GM11168 (cell line): ENCODE results near the gene GABARAPL1.

Experiments
- in situ Hi-C: fragments of 300-500 bp; cut with MboI; formaldehyde crosslinking; loops from one replicate; pipeline ENCODE4 v1.12.0; 2022; ENCODE audit warnings: low sequenced_read_pairs; ENCODE audit not compliant: unreplicated experiment

Gene GABARAPL1

DNA sequence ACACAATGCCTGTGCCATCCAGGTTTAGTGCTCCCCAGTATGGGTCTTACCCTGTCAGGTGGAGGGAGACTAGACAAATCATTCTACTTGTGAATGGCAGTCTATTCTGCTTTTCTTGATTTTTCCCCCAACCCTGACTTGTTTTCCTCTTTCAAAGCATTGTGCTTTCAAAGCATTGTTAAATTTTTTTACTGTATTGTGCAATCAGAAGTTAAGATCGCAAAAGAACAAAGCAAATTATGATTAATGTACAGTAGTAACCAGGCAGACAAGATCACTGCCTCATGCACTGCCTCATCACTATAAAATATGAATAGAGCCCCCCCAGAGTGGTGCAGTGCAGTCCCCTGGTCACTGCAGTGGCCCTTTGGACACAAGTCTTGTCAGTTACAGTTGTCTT, 14.1 kb downstream of the GABARAPL1 start:
- in situ Hi-C loops, result no loop called here

DNA sequence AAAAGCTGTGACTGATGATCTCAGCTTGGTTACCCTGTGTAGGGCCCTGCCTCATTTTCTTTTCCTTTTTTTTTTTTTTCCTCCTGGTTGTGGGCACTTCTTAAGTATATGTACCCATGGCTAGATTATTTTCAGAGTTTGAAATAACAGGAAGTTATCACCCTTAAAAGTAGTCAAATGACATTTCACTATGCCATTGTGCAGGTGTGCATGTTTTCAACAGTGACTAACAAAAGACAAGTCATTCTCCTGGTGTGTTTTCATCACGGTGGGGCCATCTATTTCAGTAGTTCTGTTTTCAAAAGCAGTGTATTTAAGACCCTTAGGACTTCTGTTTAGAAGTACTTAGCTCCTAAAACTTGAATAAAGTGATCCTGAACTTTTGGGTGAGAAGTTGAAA, 15.0 kb downstream of the GABARAPL1 start:
- in situ Hi-C loops, result no loop called here

DNA sequence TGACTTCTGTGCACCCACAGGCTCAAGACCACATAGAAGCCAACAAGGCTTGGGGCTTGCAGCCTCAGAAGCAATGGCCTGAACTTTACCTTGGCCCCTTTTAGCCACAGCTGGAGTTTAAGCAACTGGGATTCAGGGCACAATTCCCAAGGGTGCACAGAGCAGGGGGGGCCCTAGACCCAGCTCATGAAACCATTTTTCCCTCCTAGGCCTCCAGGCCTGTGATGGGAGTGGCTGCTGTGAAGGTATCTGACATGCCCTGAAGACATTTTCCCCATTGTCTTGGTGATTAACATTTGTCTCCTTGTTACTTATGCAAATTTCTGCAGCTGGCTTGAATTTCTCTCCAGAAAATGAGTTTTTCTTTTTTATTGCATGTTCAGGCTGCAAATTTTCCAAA, 21.9 kb downstream of the GABARAPL1 start:
- in situ Hi-C loops, result no loop called here

DNA sequence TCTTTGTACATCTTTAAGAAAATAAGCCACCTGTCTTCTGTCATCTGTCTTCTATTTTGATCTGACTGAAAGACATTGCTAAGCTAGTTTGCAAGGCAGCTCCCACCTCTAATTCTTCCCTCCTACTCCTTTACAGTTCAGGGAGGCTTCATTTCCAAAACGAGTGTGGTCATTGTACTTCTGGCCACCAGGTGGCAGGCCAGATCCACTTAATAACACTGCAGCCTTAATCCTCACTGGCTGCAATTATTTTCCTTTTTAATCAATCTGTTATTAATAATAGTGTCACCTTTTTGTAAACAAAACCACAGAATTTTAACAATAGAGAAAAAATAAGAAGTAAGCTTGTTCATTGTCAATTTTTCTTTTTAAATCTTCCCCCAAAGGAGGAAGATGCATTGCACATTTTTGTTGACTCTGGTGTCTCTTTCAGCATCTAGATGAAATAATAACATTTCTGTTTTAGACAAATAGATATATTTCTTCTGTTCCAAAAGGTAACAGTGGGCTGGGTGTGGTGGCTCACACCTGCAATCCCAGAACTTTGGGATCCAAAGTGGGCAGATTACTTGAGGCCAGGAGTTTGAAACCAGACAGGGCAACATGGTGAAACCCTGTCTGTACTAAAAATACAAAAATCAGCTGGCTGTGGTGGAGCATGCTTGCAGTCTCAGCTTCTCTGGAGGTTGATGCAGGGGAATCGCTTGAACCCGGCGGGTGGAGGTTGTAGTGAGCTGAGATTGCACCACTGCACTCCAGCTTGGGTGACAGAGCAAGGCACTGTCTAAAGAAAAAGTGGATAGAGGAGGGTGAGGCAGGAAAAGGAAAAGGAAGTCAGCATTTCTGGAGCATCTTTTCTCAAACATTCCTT, 23.3 kb downstream of the GABARAPL1 start:
- in situ Hi-C loops, result loop anchor here (5.0 kb wide), 1 partner anchor 326 kb away; no protein-coding TSS in a partner anchor

DNA sequence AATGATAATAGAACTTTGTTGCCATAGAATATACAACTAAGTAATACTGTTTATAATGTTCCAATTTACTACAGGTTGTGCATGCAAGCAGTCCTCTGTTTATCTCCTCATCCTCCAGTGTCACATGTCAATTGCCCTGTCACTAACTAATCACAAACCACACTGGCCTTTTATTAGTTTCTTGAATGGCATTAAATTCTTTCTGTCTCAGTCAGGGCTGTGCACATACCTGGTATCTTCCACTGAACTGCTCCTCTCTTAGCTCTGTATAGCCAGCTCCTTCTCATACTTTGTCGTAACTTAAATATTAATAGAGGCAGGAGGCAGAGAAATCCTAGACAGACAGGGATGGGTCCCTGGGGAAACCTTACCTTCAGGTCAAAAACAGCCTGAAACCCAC, 24.0 kb downstream of the GABARAPL1 start:
- in situ Hi-C loops, result loop anchor here (5.0 kb wide), 1 partner anchor 326 kb away; no protein-coding TSS in a partner anchor

DNA sequence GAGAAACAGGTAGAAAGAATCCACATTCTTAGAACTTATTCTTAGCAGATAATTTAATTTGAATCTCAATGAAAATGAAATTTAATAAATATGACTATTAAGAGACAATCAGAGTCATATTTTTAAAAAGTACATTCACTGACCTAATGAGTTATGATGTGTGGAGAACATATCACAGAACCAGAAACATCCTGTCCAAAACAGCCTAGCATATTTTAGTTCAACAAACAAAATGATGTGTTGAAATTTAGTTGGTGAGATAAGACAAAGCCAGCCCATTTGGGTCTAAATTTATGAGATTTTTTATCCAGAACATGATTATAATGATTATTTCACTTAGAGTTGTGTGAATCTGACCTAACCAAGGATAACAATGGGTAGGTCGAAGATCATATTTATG, 25.8 kb downstream of the GABARAPL1 start:
- in situ Hi-C loops, result loop anchor here (5.0 kb wide), 1 partner anchor 324 kb away; no protein-coding TSS in a partner anchor

DNA sequence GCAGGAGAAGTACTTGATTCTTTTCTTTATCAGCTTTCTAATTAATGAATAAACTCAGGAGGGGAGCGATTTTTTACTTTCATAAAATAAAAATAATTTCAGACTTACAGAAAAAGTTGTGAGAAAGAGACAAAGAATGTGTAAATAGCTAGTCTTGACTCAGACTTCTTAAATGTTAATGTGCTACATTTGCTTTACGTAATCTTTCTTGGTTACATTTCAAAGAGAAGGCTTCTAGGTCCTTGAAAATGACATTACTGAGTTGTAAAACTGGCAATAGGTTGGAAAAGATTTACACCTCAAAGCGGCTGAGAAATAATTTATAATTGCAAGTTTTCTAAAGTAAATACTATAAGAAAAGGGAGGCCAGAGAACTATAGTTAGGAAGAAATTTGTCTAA, 28.6 kb downstream of the GABARAPL1 start:
- in situ Hi-C loops, result no loop called here

DNA sequence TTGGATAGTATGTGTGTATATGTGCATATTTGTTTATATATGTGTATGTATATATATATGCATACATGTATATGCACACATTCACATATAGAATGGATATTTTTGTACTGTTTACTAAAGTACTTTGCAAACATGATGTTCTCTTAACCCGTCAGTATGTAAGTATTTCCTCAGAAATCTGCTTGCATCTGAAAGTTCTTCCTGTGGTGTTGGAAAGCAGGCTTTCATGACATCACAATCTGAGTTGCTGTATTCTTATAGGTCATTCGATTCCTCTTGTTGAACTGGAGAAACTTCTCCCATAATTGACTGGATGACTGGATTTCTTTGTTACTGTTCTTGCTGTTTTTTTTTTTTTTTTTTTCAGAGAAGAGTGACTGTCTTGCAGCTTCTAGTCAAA, 29.1 kb downstream of the GABARAPL1 start:
- in situ Hi-C loops, result no loop called here

DNA sequence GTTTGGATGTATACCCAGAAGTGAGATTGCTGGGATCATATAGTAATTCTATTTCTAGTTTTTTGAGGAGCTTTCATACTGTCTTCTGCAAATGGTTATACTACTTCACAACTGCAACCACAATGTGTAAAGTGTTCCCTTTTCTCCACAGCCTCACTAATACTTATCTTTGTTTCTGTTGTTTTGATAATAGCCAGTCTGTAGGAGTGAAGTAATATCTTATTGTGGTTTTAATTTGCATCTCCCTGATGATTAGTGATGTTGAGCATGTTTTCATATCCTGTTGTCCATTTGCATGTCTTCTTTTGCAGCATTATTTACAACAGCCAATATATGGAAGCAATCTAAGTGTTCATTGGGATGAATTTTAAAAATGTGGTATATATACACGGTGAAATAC, 29.9 kb downstream of the GABARAPL1 start:
- in situ Hi-C loops, result no loop called here

DNA sequence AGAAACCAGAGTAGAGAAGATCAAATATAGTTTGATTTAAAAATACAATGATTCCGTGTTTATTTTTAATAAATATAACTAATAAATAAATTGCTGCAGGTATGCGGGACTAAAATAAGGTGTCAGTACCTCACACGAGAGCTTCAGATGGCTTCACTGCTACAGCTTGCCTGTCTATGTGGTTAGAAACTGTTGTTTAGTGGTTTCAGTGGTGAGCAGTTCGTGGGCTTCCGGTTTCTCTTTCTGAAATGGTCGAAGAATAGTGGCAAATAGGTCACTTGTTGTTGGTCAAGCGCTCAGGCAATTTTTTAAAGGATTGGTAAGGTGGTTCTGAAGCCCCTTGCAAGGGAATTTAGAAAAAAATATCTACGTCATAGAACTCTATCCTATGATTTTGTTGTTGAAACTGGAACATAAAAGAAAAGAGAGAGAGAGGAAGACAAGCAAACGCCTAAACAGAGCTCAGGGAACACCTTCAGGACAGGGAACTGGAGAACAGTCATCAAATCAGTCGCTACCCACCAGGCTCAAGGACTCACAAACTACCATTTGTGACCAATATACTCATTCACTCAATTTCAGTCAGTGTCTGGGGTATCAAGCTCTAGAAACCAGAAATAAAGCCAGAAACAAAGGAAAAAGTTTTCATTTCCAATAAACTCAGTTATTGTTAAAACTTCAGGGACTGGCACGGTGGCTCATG, 31.3 kb downstream of the GABARAPL1 start:
- in situ Hi-C loops, result no loop called here

DNA sequence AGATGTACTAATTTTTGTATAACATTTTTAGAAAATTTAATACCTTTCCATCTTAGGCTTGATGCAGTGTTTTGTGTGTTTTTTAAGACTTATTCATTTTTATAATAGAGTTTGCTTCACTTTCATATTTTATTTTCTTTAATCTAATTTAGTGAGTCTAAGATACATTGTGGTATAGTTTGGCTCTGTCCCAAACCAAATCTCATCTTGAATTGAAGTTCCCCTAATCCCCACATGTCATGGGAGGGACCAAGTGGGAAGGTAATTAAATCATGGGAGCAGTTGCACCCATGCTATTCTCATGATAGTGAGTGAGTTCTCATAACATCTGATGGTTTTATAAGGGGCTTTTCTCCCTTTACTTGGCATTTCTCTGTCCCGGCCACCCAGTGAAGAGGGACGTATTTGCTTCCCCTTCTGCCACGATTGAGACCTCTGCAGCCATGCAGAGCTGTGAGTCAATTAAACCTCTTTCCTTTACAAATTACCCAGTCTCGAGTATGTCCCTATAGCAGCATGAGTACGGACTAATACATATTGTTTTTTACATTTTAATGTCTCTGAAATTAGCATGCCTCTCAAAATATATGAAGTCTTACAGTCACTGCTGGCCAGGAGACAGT, 34.9 kb downstream of the GABARAPL1 start:
- in situ Hi-C loops, result no loop called here

DNA sequence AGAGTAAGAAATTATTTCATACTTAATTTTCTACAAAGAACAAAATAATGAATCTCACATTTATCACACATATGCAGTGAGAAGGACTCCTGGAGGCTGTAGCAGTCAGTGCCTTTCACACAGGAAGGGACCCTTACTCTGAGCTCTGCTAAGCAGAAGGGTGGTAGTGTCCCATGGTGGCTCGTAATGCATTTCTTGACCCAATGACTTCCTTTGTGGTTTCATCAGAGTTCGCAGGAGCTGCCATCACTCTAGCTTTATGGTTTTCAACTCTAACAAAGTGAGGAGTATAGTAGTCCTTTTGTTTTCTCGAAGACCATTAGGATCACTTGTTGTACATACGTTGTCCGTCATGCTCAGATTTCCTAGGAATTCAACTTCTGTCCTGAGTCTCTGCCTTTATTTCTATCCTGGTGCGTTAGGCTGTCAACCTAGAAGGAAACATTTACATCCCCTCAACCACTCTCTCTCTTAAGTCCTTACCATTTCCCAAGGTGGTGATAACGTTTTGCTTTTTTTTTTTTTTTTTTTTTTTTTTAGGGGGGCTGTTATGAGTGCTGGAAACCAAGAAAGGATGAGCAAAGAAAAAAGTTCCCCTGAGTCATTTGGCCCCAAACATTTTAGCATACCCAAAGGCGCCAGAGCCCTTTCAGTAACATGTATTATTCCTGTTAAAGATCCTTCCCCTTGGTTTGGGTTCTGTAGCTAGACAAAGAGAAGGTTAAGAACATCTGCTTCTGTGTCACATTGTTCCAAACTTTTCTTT, 37.2 kb downstream of the GABARAPL1 start:
- in situ Hi-C loops, result no loop called here

DNA sequence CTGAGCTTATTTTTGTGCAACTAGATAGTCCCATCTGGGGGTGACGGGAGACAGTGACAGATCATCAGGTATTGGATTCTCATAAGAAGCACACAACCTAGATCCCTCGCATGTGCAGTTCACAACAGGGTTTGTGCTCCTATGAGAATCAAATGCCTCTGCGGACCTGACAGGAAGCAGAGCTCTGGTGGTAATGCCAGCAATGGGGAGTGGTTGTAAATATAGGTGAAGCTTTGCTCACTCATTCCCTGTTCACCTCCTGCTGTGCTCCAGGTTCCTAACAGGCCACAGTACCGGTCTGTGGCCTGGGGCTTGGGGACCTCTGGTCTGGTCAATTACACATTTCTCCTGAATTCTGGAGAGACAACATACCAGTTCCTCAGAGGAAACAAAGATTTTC, 39.0 kb downstream of the GABARAPL1 start:
- in situ Hi-C loops, result no loop called here

DNA sequence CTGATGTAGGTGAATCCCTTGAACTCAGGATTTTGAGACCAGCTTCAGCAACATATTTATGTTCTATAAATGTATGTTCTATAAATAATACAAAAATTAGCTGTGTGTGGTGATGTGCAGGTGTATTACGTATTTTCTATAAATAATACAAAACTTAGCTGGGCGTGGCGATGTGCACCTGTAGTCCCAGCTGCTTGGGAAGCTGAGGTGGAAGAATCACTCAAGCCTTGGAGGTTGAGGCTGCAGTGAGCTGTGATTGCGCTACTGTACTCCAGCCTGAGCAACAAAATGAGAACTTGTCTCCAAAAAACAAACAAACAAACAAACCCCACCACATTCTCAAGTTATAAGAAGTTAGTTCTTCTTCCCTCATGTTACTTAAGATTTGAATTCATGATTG, 39.5 kb downstream of the GABARAPL1 start:
- in situ Hi-C loops, result no loop called here

DNA sequence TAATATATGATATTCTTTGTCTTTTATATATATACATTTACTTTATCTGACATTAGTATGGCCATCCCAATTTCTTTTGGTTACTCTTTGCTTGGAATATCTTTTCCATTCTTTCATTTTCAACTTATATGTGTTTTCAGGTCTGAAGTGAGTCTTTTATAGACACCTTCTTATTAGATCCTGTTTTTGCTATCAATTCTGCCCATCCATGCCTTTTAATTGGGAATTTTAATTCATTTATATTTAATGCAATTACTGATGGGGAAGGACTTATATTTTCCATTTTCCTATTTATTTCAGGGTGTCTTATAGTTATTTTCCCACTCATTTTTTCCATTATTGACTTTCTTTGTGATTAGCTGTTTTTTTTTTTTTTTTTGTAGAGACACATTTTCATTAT, 43.4 kb downstream of the GABARAPL1 start:
- in situ Hi-C loops, result no loop called here

DNA sequence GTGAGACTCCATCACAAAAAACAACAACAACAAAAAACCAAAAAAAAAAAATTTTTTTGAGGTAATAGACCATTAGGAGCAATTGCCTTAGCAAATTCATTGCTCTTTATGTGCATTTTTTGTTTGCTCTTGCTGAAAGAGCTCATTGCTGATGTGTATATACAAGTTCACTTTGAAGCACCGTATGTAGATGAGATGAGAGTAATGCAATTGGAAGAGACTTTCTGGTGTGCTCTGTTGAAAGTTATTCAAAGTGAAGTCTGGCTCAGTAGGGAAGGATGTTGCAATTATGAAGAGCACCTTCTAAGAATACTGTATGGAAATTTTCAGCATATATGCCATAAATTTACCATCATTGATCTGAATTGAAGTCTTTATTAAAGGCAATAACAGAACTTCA, 48.2 kb downstream of the GABARAPL1 start:
- in situ Hi-C loops, result no loop called here

DNA sequence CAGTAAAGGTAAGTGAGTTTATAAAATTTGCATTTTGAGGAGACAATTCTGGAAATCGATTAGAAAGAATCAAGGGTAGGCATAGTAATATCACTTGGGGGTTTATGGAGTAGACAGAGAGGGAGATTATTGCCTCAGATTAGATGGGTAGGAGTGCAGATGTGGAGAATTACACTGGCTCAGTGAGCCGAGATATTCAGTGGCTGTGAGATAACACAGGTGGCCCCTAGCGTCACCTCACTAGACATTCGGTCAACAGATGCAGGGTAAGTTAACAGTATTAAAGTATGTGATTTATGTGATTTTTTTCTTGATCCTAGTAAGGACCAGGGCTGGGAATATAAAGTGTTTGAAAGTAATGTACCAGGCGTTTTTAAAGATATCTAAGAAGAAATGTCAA, 55.4 kb downstream of the GABARAPL1 start:
- in situ Hi-C loops, result no loop called here

DNA sequence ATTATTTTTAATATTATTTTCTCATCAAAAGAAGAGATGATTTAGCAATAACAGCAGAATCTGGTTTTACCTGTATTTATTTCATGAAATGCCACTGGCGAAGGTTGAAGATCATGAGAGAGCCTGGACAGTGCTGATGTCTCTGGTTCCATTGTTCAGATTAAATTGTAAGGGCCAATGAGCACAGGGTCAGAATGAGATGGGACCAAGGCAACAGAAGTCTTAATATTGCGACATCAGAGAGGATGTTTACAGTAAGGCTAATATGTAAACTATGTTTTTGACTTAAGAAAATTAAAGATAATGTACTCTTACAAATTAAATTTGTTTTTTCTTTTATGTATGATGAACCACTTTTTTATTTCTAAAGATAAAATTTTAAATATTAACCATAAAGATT, 59.8 kb downstream of the GABARAPL1 start:
- in situ Hi-C loops, result no loop called here
